Stimulated activated CD8-positive, alpha-beta memory T cell treated with anti-CD3 and anti-CD28 coated beads, Interleukin-2, amount 100 ng/mL, for 1 hour (primary cell): ENCODE measurements around the gene HAPLN2.

ENCODE experiments used
- DNase-seq, 2 donors: peaks; one replicate each; pipeline ENCODE4 v3.0.0-alpha.2; 2020; ENCODE audit warnings: low read depth in 2 of 2

The HAPLN2 gene

DNA sequence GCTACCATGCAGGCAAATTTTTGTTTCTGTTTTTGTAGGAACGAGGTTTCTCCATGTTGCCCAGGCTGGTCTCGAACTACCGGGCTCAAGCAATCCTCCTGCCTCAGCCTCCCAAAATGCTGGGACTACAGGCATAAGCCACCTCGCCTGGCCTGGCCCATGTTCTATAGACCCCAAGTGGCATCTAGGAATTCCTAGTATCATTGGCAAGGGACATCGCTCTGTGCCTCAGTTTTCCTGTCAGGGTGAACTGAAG lies 43.5 kb downstream of the HAPLN2 start:
- DNase-seq, result no peak

DNA sequence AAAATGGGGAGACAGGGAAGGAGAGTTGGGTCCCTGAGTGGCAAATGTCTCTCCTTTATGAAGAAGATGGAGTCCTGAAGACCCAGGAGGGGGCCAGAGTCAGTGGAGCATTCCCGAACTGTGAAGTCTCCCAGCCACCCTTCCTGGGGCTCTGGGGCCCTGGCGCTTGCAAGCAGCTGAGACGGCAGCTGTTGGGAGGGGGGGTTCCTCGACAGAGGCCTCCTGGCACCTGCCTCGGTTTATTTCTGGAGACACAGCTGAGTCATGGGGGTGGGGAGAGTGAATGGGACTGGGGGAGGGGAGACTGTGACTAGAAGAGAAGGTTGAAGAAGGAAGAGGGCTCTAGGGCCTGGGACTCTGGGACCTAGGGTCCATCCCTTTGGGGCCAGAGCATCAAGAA lies 44.0 kb downstream of the HAPLN2 start:
- no peak for DNase-seq

DNA sequence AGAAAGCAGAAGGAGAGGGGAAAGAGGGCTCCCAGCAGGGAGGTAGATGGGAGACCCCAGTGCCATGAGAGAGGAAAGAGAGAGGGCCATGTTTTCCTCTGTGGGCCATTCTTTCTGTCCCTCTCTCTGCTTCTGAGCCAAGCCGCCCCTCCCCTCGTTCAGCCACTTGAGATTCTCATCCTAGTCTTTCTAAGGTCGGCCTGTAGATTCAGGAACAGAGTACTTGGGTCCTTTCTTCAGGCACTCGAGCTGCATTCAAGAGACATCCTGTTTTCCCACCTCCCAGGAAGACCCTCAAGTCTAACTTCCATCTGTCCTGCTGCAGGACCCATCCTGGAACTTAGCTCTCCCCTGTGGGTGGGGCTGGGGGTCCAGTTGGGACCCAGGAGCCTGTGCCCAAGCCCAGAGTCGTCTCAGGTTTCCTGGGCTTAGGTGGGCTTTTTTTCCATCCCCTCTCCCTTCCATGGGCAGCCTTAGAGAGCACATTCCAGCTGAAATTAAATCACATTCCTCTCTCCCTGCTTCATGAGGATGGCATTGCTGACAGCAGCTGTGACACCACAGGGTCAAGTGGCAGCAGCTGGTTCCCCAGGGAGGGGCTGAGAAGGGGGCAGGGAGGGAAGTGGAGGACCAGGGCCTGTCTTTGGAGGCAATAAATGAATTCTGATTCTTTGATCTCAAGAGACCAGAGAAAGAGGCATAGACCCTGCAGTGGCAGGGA lies 45.0 kb downstream of the HAPLN2 start:
- DNase-seq, result no peak

DNA sequence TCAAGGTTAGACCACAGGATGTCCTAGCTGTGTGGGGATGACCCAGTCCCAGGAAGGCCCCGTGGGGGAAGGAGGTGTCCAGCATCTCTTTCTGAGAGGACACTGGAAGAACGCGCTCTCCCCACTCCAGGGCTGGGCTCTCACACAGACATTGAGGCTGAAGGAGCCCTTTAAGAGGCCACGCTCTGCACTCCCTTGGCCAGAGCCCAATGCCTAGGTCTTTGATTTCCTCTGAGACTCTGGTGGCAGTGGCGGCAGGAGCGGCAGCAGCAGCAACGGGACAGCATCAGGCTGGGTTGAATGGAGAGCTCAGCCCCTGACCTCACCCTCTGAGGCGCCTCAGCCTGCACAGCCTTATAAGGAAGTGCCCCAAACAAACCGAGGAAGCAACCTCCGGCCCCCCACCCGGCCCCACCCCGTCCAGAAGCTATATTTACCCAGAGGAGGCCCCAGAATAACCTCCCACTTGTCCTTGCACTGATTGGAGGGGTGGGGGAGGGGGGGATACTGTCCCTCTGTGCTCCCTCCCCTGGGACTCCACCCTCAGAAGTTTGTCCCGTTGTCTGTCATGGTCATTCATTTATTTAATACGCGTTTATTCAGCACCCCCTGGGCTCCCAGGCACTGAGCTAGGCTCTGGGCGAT lies 45.7 kb downstream of the HAPLN2 start:
- no peak for DNase-seq

DNA sequence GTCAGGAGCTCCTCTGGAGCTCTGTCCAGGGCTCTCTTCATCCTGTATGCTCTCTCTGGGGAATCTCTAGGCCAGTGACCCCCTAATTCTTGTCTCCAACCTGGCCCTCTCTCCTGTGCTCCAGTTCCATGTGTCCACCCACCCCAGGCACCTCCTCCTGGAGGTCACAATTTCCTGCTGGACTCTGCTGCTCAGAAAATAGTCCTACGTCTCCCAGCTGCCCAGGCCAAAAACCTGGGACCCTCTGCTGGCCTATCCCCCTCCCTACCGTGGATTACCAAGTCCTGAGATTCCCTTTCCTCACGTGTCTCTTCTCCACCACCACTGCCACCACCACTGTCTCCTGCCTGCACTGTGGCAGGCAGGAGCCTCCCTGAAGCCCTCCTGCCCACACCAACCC lies 46.3 kb downstream of the HAPLN2 start:
- DNase-seq, result no peak

DNA sequence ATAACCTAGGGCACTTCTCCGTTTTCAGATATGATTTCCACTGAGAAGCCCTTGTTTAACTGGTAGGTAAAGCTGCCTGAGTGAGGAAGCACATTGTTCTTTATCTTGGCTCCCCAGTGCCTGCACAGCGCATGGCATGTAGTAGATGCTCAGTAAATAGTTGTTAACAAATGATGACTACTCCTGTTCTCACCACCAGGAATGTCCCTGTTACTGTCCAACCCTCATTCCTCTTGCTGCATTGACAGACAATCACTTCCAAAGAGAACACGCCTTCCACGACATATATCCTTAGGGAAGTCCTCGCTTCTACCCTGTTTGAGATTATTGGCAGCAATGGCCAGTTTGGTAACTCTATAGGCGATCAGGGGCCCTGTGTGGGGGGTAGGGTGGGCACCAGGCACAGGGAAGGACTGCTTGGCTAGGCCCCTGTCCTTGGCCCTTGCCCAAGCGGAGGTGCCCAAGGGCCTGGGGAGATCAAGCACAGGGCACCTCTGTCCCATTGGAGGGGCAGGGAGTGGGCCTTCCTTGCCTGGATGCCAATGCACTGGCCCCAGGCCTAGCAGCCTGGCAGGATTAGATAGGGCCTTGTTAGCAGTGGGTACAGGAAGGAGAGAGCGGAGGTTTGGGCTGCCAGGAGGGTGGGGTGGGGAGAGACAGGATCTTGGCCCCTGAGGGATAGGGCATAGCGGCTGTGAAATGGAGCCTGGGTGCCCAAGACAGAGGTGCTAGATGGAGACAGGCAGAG lies 47.8 kb downstream of the HAPLN2 start:
- DNase-seq, result no peak

DNA sequence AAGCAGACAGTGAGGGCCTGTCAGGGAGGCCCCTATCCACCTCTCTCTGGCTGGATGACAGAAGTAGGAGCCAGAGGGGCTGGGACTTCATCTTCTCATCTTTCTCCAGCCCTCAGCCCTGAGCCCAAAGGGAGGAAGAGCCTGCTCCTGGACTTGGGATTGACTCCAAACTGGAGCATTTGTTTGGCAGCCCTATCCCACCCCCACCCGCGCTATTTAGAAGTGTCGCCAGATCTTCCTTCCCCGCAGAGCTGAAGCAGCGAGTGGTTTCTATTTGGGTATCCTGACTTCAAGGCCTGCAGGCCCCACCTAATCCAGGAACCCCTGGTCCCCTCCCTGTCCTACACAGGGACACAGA lies 48.4 kb downstream of the HAPLN2 start:
- no peak for DNase-seq

DNA sequence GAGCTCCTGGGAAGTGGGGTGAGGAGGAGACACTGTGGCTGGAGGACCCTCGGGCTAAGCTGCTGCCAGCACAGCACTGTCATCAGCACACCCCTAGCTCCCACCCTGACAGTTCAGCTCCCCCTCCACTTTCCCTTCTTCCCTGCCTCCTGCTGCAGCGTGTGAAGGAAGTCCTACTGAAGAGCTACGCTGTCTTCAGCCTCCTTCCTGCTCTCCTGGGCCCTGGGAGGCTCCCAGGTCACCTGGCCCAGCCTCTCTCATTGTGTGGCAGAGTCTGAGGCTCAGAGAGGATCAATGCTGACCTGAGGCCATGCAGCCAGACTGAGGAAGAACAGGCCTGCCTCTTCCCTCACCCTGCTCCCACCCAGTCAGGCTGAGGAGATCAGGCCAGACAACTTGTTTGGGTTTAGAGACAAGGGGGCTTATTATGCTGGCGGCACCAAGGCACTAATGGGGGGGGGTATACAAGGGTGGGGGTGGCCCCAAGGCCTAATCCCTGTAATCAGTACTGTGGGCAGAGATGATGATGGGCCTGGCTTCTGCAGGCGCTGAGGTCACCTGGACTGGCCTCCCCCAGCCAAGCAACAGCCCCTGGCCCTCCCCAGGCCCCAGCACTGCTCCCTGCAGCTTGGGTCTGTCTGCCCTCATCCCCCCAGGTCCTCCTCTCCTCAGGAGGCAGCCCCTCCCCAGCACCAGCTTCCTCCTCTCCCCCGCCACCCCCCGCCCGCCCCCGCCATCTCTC lies 48.9 kb downstream of the HAPLN2 start:
- DNase-seq, result no peak

DNA sequence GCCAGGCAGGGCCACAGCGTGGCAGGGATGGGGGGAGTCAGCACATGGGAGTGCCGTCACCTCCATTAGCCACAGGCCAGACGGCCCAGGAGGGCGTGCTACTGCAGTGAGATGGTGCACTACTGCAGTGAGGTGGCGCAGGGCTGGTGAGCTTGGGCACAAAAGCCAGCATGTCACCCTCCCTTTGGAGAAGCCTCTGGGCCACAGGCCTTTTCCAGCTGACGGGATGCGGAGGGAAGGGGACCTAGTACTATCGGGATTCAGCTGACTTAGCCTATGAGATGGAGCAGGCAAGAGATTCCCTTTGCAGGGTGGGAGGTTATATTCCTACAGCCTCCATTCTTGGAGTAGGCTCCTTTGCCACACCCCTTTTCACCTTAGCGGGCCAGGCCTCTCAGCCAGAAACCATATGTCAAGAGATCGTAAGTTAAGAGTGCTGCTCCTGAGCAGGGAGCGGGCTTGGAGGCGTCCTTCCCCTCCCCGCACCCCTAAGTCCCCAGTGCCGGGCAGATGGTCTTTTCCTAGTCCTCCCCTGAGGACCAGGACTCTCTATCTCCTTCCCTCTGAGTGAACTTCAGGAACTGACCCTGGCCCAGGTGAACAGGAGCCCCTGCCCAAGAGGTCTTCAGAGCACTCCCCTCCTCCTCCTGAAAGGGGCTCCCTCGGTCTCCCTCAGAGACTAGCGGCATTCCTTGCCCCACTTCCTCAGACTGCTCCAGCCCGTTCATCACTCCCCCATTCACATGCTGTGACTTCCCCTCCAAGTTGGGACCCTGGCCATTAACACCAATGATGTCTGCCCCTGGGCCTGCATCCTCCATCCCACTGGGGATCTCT lies 49.8 kb downstream of the HAPLN2 start:
- no peak for DNase-seq

DNA sequence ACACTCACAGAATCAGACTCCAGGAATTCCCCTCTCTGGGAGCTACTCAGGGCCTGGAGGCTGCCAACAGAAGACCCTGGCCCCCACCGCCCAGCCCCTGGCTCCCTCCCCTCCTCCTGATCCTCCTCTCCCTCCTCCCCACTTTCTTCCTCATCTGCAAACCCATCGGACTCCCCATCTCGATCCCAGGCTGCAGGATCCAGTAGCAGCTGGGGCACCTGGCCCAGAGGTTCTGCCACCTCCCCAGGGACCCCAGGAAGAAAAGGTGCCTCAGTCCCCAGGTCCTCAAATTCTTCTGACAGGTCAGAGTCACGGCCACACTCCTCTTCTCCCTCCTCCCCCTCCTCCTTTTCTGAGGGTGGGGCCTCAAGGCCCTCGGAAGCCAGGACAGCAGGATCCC lies 50.6 kb downstream of the HAPLN2 start:
- DNase-seq, result no peak

DNA sequence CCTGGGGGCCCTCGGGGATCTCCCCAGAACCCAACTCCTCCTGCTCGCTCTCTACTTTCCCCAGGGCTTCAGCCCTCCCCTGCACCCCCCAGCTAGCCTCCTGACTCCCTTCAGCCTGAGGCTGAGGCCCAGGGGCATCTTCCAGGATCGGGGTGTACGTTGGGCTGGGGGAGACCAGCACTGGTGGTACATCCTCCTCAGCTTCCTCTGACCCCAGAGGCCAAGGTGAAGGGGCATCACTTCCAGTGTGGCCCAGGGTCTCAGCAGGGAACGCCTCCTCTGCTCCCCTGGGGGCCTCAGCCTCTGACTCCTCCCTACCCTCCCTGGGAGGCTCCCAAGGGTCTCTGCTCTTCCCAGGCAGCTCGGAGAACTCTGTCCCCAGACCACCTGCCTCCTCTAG lies 51.1 kb downstream of the HAPLN2 start:
- no peak for DNase-seq

DNA sequence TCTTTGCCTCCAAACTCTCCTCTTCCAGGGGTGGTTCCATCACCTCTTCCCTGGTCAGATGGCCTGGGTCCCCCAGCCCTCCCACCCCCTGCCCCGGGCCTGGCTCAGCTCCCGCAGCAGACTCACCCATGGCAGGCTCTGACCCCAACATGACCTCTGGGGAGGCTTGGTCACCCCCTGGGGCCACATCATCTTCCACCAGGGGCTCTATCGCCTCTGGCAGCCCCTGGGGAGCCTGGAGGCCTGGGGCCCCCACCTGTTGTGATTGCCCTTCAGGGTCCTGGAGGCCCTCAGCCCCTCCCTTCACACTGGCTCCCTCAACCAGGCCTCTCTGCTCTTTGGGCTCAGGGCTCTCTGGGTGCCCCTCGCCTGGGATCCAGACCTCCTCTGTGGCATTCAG lies 51.6 kb downstream of the HAPLN2 start:
- DNase-seq, result no peak

DNA sequence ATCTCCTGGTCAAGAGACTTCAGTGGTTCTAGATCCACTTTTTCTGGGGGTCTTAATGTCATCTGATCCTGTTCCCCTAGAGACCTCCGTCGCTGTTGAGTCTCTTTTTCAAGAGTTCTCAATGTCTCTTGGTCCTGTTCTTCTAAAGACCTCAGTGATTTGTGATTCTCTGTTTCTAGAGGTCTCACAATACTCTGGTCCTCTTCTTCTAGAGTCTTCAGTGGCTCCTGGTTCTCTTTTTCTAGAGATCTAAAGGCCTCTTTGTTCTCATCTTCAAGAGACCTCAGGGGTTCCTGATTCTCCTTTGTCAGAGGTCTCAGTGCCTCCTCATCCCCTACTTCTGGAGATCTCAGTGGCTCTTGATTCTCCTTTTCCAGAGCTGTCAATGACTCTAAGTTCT lies 52.6 kb downstream of the HAPLN2 start:
- DNase-seq, result no peak

DNA sequence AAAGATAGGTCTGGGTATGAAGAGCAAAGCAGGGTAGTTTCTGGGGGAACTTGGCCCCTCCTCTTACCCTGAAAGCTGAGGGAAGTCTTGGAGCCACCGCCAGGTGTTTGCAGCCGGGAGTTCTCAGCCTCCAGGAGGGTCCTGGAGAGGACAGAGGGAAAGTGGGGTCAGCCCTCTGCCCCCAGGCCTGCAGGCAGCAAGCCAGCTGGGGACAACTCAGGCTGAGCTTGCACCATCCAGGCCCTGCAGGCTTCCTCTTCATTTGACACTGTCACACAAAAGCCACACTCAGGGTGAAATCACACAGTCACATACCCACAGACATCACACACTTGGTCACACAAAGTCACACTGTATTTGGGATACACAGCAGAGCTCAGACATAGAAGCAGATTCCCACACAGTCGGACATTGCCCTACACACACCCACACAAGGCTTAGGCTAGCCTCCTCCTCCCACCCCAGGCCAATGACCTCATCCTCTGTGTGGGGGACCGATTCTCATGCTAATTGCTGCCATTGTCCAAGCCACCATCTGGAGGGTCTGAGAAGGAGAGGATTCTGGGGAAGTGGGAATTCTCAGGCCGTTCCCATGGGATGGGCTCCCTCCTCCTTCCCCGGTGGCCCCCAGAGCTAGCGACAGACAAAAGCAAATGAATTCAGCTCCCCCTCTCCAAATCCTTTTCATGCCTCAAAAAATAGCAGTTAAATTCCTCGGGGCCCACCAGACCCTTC lies 54.3 kb downstream of the HAPLN2 start:
- no peak for DNase-seq
